IMR-90 (cell line): ENCODE results near the gene COPS4.

Experiments used
- CTCF ChIP-seq: conservative IDR thresholded peaks from 2 replicates; pipeline ENCODE4 v1.5.1; 2012; ENCODE audit warnings: mild to moderate bottlenecking, low read depth, low read length, improper control_type of control experiment
- POLR2A ChIP-seq: IDR thresholded peaks from 2 replicates; pipeline ENCODE4 v1.6.1; 2012; ENCODE audit warnings: mild to moderate bottlenecking, low read depth, low read length
- RCOR1 ChIP-seq: IDR thresholded peaks from 2 replicates; pipeline ENCODE4 v1.6.1; 2012; ENCODE audit warnings: mild to moderate bottlenecking, low read length, improper control_type of control experiment; ENCODE audit not compliant: insufficient replicate concordance

GRCh38 chr4:83040269-83040668, 5.3 kb downstream of the COPS4 start:
- TF ChIP-seq RCOR1 (no peak), CTCF (no peak), POLR2A (no peak)
